Posterior vena cava (tissue), 2 donors: ENCODE measurements around the gene DCP2. TPM values are rescaled to one million over a fixed set of nuclear protein-coding genes. Genes with fewer than 3 reads are reported as not detected.

Experiments
- DNase-seq: peaks from one replicate; pipeline ENCODE4 v3.0.0-alpha.2; 2020; ENCODE audit warnings: low spot score
- intact Hi-C, 2 donors: fragments of 100-400 bp; cut with DNase I; formaldehyde crosslinking; loops; one replicate each; pipeline versions ENCODE4 v1.14.1 to v1.14.2; 2022 to 2023
- total RNA-seq, 2 donors: library from RNA; stranded (reverse); fragmentation: NEBNext Ultra II Directional; extraction: Animal tissue kit (Norgen Biotek cat#: 25700); gene quantifications; one replicate each; pipeline ENCODE4 v1.2.1, GENCODE V29; 2021
- donor health status: DM: yes; HTN: yes; CAD: no.
- donor health status: DM: yes; HTN: yes; CAD: no.

The DCP2 gene
- total RNA-seq, 2 donors from 2014 or later = 31.7 to 32.2 TPM

DNA sequence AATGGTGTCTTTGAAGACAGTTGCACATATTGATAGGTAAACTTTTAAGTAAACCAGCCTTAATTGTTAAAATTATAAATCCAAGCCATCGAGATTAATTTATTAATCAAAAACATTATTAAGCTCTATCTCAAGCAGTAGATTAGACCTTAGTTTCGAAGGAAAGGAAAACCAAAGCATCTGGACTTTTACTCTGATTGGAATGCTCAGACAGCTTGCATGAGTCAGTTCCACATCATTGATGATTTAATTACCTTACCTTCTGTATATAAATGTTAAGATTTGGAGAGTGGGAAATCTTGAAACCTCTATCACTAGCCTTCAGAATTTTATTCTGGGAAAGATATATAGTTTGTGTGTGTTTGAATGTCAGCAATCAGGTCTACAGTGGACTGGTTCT, 23.9 kb downstream of the DCP2 start:
- intact Hi-C loops = no loop called here

DNA sequence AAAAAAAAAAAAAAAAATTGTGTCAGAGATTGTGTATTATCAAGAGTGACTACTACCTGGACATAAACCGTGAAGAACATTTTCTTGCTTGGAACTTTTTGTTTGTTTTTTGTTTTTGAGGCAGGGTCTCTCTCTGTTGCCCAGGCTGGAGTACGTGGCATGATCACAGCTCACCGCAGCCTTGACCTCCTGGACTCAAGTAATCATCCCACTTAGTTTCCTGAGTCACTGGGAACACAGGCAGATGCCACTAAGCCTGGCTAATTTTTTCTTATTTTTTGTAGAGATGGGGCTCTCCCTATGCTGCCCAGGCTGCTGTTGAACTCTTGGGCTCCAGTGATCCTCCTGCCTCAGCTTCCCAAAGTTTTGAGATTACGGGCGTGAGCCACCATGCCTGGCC, 25.8 kb downstream of the DCP2 start:
- intact Hi-C loops = no loop called here
- no peak for DNase-seq

More for the DNA sequence above, 23.9 kb downstream of the DCP2 start:
- no peak for DNase-seq

DNA sequence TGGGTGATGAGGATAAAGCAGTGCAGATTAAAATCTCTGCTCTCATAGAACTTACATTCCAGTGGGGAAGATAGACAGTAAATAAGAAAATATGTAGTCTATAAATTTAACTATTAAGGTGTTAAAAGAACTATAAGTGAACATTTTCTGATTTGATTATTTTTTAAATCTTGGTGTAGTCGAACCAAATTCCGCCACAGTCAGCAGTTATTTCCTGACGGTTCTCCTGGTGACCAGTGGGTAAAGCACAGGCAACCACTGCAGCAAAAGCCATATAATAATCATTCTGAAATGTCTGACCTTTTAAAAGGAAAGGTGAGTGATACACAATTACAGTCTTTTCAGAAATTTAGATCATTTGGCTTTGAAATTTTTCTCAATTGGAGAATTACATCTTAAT, 27.2 kb downstream of the DCP2 start:
- DNase-seq = no peak
- intact Hi-C loops = loop anchor here in 1 of 2 donors (1.0 kb wide), 1 partner anchor 36 kb away; no protein-coding TSS in a partner anchor

DNA sequence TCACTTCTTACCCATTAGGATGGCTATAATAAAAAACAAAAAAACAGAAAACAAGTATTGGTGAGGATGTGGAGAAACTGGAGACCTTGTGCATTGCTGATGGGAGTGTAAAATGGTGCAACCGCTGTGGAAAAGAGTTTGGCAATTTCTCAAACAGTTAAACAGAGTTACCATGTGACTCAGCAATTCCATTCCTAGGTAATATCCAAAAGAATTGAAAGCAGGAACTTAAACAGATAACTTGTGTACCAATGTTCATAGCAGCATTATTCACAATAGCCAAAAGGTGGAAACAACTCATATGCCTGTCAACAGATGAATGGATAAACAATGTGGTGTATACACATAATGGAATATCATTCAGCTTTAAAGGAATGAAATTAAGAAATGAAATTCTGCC, 28.9 kb downstream of the DCP2 start:
- no peak for DNase-seq
- intact Hi-C loops = no loop called here

DNA sequence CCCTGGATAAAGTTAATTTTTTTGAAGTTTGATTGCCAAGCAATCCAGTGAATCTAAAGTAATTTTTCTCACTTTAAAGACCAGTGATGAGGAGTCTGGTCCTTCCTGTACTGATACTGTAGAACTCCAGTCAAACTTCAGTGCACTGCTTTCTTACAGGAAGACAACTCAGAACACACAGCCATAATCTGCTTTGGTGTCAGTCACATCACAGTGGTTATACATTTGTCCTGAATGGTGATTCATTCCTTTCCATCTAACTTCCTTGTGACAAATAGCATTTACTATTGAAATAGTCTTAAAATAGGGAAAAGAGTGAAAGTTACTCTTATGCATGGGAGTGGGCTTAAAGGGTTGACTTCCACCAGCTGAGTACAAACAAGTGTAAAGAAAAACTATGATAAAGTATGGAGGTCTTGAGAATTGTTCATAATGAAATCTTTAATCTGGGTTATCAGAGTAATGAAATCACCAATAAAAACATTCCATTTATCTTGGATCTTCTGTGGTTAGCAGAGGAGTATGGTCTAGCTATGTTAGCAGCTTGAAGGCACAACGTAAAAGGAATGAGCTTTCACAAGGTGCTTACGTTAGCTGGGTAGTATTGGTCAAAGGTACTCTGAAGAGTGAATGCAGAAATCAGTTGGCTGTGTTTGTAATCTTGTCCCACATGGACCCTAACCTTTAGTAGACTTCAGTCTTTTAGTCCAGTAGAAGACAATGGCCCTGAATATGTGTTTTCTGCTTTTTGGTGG, 41.5 kb downstream of the DCP2 start:
- DNase-seq = no peak
- intact Hi-C loops = no loop called here

DNA sequence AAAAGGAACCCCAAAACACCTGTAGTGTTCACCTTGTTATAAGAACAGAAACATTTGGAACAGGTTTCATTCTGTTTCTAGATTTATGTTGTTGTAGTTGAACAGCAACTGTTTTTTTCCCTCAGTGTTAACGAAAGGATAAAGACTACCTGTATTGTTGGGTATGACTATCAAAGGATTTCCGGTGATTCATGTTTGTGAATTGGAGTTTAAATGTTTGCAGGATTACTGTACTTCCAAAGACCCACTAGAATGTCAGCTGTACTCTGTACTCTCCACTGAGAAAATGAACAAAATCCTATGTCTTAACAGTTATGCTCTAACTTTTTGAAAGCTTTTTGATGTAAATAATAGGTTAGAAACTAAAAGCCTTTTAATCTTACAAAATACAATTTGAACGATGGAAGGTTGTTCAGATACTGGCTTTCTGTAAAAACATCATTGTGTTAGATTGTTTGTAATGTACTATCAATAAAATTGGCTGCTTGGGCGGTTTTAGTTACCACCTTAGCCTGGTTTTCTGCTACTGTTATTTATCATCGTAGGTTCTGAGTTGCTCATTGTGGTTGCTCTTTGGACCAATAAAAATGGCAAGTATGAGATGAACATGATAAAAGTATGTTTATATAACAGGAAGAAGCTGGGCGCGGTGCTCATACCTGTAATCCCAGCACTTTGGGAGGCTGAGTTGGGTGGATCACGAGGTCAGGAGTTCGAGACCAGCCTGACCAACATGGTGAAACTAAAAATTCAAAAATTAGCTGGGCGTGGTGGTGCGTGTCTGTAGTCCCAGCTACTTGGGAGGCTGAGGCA, 44.1 kb downstream of the DCP2 start:
- no peak for DNase-seq
- intact Hi-C loops = no loop called here

DNA sequence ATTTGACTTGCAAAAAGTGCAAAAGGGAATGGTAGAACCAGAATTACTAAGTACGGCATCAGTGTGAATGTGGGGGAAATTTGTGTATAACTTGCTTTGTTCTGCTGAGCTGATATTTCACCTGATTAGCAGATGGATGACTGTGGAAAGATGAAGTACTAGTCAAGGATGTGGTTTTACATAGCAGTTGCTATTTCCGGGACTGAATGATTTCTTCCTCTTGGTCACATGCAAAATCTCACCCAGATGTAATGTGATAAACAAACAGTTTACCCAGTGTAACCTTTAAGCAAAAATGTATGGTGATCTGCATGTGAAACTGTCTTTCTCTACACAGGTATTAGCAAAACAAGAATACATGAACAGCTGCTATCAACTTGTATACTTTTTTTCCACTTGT, 46.1 kb downstream of the DCP2 start:
- intact Hi-C loops = no loop called here
- no peak for DNase-seq

DNA sequence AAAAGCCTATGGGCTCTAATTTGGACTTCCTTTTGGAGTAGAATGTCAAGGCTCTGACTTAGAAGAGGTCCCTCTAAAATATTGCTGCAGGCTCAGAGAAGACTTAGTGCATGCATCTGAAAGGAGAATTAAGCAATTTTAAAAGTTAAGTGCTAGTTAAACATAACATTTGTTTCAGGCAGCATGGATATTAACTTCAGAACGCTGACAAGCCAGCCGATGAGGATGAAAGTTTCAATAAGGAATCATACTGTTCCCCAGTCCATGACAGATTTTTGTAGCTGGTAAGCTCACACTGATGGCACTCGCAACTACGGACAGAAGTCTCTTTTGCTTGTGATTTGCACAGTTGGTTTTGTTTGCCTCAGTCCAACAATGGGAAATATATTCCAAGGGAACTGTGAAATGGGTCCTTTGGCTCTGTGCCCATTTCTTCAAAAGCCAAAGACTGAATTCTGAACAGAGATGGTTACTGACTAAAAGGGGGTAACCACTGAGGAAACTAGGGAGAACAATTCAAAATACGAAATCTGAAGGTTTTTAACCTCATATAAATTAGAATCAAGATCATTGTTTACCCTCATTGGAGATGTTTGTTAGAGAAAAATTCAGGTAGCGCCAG, 47.6 kb downstream of the DCP2 start:
- intact Hi-C loops = no loop called here
- no peak for DNase-seq

DNA sequence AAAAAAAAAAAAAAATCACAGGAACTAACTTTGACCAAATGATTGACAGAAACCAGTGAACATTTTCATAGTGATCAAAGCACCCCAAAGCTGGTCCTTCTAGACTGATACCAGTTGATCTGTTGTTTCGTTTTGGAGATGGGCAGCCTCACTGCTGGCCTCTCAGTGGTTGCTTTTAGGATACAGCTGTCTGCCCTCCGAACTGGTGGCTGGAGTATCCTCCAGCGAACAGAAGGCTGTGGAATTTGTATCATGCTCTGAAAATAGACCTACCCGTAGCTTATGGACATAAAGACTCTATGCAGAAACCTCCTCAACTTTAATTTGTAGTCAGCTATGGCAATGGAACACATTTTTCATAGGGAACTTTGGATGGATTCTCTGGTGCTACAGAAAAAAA, 49.0 kb downstream of the DCP2 start:
- intact Hi-C loops = no loop called here
- no peak for DNase-seq

DNA sequence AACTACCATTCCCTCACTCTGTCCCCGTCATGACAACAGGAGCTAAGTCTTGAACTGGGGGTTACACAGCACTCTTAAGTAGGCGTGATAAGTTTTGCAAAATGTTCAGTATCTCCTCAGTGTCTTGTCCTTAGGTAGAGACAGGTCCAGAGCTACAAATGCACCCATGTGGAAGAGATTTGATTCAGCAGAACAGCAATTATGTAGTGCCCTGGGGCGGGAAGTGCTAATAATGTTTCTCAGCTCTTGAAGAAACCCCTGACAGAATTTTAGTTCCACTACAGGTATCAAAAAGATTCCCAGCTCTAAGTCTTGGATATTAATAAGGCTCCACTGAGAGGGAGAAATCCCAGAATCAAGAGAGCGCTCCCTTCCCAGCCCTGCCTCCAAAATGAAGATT, 49.6 kb downstream of the DCP2 start:
- intact Hi-C loops = no loop called here
- no peak for DNase-seq

DNA sequence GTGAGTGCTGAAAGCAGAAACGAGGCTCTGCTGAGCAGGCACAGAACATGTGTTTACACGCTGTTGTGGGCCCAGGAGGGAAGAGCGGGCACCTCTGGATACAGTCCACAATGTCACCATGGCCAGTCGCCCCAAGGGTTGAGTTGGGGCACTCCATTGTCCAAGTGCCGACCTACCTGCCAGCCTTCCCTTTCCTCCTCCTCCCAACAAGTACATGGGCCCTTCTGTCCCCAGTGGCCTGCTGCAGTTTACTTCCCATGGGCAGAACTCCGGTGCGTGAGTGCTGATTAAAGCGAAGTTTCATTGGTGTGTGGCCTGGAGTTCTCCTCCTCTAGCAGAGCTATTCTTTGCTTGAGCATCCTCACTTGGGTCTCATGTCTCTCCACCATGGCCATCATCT, 50.4 kb downstream of the DCP2 start:
- DNase-seq = no peak
- intact Hi-C loops = no loop called here

DNA sequence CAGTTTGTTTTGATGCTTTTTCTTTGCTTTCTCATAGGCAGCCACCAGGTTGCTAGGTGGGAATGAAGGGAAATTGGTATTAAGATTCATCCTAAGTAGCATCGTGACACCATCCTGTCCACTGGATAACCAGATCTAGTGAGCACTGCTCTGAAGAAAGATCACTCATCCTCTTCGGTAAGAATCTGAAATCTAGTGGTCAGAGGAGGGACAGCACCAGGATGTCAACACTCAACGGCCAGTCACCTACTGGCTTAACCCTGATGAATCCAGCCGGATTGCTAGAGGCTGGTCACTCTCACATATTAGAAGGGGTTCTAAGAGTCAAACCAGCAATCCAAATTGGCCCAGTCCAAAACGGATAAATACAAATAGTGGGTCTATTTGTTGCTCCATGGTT, 50.8 kb downstream of the DCP2 start:
- DNase-seq = no peak
- intact Hi-C loops = no loop called here

DNA sequence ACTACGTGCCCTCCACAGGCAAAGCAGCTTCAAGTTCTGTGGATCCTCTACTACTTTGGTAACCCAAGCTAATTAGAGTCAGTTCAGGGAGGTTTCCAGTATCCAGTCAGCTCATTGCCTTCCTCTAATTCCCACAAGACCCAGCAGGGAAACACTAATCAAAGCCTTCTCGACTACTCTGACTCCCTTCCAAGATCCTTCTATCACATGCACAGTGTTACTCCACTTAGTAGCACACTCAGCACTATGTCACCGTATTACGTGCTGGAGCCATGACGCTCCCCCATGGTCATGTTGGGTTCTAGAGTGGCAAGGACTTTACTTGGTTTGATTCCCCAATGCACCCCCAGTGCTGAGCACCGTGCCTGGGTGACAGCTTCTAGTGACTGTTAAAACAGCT, 53.0 kb downstream of the DCP2 start:
- intact Hi-C loops = no loop called here
- no peak for DNase-seq

DNA sequence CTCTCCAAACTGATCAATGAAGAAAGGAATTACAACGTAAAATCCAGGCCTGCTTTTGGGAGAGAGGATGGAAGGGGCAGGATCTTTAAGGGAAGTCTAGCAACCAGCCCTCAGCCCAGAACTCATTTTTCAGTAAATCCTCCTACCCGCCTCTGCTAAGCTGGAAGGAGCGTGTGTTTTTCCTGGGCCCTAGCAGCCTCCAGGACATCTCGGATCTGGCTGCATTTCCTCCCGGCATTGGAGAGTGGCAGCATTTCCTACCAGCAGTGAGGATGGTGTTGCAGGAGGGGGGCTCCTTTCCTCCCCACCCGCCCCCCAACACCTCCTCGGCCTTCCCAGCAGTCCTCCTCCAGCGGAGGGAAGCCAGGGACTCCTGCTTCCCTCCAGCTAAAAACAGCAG, 54.5 kb downstream of the DCP2 start:
- no peak for DNase-seq
- intact Hi-C loops = no loop called here

DNA sequence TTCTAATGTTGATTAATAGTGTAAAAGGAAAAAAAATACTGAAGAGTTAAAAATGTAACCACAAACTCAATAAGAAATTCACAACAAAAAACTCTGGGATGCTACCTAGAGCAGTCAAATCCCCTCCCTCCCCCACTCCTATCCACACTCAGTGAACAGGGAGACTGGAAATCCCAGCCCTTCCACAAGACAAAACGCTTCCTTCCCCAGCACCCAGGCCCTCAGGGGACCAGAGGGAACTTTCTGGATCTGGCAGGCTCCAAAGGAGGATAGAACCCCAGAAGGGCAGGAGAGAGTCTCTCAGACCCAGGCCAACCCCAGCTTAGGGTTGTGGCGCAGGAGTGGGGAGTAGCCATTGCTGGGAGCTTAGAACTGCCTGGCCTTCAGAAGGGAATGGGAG, 55.0 kb downstream of the DCP2 start:
- intact Hi-C loops = no loop called here
- DNase-seq = no peak

DNA sequence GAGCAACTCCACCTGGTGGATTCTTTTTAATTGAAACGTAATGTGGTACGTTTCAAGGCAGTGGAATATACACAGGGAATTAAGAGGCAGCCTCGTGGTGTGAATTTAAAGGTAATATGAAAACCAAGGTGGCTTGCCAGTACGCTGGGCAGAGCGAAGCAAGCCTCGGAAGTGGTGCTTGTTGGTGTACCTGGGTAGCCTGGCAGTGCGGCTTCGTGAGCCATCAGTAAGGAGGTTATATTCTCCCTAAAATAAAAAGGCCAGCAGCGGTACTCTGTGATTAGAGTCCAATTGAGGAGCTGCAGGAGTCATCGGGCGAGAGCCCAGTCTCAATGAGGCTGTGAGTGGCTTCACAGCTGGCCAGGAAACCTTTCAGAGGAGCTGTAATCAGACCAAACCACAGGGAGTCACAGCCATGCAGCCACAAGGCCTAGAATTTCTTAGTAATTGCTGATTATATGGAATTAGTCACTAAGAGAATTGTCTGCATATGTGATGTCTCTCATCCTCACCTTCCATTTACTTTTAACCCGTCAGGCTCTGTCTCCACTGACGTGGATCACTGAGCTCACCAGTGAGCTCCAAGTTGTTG, 57.7 kb downstream of the DCP2 start:
- intact Hi-C loops = no loop called here
- no peak for DNase-seq

DNA sequence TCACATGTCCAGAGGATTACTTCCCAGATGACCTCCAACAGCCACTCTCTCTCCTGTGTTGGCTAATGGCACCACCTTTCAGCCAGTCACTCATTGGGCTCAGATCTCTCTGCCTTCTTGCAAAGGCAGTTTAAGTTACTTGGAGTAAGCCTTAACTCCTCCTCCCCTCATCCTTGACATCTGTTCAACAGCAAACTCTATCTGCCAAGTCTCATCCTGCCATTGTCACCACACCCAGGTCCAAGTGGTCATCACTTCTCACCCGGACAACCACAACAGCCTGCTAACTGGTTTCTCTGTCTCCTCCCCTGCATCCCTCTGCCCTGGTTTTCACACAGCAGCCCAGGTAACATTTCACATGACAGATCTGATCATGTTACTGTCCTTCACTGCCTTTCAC, 58.5 kb downstream of the DCP2 start:
- intact Hi-C loops = no loop called here
- DNase-seq = no peak

DNA sequence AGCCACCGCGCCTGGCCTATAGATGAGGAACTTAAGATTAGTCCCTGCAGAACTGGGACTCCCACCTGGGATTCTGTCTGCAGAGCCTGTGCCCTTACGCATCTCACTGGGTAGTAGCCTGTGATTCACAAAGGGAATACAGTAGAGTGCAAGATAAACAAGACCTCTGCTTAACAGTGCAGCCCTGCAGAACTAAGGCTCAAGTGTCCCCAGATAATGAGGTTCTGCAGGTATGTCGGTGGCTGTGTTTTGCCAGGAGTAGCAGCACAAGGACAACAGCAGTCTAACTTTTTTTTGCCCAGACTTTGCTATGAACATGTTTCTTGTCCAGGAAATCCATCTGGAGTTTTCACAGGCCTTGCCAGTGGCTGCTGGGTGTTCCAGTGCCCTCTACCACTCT, 59.7 kb downstream of the DCP2 start:
- intact Hi-C loops = no loop called here
- DNase-seq = no peak

DNA sequence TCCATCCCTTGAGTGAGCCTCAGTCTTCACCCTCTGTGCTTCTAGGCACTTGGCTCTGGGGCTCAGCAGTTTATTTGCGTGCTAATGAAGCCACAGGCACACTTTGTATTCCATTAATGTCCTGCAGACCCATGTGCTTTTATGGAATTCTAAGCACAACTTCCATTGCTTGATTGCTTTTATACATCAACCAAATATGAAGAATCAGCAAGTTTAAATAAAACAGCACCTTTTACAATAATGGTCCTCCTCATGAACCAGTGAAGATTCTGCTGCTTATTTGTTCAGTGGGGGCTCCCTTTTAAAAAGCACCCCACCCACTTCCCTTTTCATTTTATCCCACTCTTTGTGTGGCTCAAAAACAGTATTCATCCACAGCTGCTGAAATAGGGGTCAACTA, 60.2 kb downstream of the DCP2 start:
- DNase-seq = no peak
- intact Hi-C loops = no loop called here

DNA sequence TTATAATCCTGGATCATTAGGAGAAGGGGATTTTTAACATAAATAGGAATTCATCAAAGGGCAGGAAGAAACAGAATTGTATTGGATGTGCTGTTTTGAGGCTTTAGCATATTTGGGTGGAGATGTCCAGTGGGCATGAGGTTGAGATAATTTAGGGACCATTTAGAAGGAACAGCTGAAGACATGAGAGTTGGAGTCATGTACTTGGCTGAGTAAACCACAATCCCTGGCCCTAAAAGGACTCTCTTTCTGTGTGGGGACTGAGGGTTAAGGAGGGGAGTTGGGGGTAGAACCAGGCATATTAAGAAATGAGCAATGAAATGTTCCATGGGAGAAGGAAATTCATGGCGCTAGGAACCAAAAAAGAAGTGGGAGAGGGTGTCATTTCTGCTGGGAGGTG, 61.5 kb downstream of the DCP2 start:
- intact Hi-C loops = no loop called here
- DNase-seq = no peak
